Right atrium auricular region (tissue), 2 donors: ENCODE data around the gene TAAR1. TPM values are rescaled to one million over a fixed set of nuclear protein-coding genes. Genes with fewer than 3 reads are reported as not detected.
"Not testable (repeated sequence)": the region's sequence is repeated elsewhere in the genome, so short reads cannot be mapped to it uniquely, and the experiment has no call there.

ENCODE experiments used
- DNase-seq: peaks from one replicate; pipeline ENCODE4 v3.0.0-alpha.2; 2019; ENCODE audit warnings: low spot score
- H3K27ac ChIP-seq, 2 donors: fragments of 200-600 bp; sonication (generic); 1 replicate in 1 of 2; 2 replicates in 1 of 2; pipeline ENCODE4 v1.5.1; 2016 to 2019
- H3K27me3 ChIP-seq, 2 donors: fragments of 200-600 bp; sonication (generic); one replicate each; pipeline versions ENCODE4 v1.5.1 to v1.6.0; 2017 to 2019
- H3K36me3 ChIP-seq: fragments of 200-600 bp; sonication (generic); one replicate; pipeline ENCODE4 v1.5.1; 2016
- H3K4me1 ChIP-seq, 2 donors: fragments of 200-600 bp; sonication (generic); one replicate each; pipeline versions ENCODE4 v1.5.1 to v1.6.0; 2017 to 2019
- H3K4me3 ChIP-seq, 2 donors: fragments of 200-600 bp; sonication (generic); 1 replicate in 1 of 2; 2 replicates in 1 of 2; pipeline ENCODE4 v1.5.1; 2017 to 2019; ENCODE audit warnings: mild to moderate bottlenecking in 1 of 2, moderate library complexity in 1 of 2
- H3K9me3 ChIP-seq, 2 donors: fragments of 200-600 bp; sonication (generic); one replicate each; pipeline ENCODE4 v1.5.1; 2019
- CTCF ChIP-seq, 2 donors: fragments of 200-600 bp; sonication (generic); IDR thresholded peaks; one replicate each; pipeline ENCODE4 v1.5.1; 2019; ENCODE audit warnings: antibody characterized with exemption in 2 of 2
- total RNA-seq, 2 donors: library from RNA; depleted of rRNA; stranded (reverse); fragments of >200 nt; gene quantifications; one replicate each; pipeline ENCODE4 v1.1.0, GENCODE V29; 2016

TAAR1 gene, protein sequence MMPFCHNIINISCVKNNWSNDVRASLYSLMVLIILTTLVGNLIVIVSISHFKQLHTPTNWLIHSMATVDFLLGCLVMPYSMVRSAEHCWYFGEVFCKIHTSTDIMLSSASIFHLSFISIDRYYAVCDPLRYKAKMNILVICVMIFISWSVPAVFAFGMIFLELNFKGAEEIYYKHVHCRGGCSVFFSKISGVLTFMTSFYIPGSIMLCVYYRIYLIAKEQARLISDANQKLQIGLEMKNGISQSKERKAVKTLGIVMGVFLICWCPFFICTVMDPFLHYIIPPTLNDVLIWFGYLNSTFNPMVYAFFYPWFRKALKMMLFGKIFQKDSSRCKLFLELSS
- total RNA-seq: not detected

- Histone ChIP-seq H3K27ac (no peak within 1 kb of the TSS), H3K9me3 (no peaks in the 10 kb centered on the region), H3K4me3 (no peak within 1 kb of the TSS), H3K4me1 (no peaks in the 10 kb centered on the region), H3K27me3 (no peaks in the 10 kb centered on the region), H3K36me3 (no peaks in the 10 kb centered on the region)
- TF ChIP-seq CTCF (IDR thresholded peaks at IDR 0.05): no peak
- no peak for DNase-seq
These were observed at the start of gene TAAR1 for GRCh38 chr6:132659082-132659481. Gene TAAR1 (minus strand): TSS chr6:132659182. CDS start chr6:132646003, 13,179 bp downstream.

- Histone ChIP-seq H3K27ac (no peak overlapping the region), H3K36me3 (no peaks in the 10 kb centered on the region), H3K4me1 (no peaks in the 10 kb centered on the region), H3K27me3 (no peaks in the 10 kb centered on the region), H3K9me3 (peaks cover 0 to 28% of the 10 kb centered on the region in 2 donors), H3K4me3 (no peak overlapping the region)
- TF ChIP-seq CTCF (IDR thresholded peaks at IDR 0.05): no peak
- no peak for DNase-seq
These were observed 49.8 kb upstream of the TAAR1 start for GRCh38 chr6:132708771-132709170.

DNA sequence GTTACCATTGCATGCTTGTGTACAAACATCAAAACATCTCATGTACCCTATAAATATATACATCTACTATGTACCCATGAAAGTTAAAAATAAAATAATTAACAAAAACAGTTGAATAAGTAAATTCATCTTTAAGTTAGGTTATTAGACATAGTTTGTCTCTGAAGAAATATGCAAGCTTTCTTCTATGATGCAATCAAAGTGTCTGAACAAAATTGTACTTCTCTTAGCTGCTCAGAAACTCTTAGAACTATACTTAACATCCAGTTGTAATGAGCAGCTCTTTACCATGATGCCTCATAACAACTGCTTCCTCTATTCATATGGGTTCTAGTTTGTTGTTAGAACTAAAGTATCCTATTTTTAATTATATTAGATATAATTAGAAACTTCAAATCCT lies 49.0 kb upstream of the TAAR1 start:
- no peak for TF ChIP-seq CTCF (IDR thresholded peaks at IDR 0.05)
- H3K4me1 ChIP-seq: no peaks in the 10 kb centered on the region
- no peak overlapping the region for H3K27ac ChIP-seq
- peaks cover 0 to 29% of the 10 kb centered on the region in 2 donors for H3K9me3 ChIP-seq
- DNase-seq: no peak
- no peaks in the 10 kb centered on the region for H3K36me3 ChIP-seq
- no peak overlapping the region for H3K4me3 ChIP-seq
- H3K27me3 ChIP-seq: no peaks in the 10 kb centered on the region

DNA sequence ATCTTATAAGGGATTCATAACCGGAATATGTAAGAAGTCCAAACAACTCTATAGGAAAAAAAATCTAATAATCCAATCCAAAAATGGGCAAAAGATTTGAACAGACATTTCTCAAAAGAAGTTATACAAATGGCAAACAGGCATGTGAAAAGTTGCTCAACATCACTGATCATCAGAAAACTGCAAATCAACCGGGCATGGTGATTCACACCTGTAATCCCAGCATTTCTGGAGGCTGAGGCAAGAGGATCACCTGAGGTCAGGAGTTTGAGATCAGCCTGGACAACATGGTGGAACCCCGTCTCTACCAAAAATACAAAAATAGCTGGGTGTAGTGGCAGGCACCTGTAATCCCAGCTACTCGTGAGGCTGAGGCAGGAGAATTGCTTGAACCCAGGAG lies 47.8 kb upstream of the TAAR1 start:
- DNase-seq, H3K4me1 ChIP-seq, H3K4me3 ChIP-seq, H3K27me3 ChIP-seq, H3K36me3 ChIP-seq, H3K27ac ChIP-seq: not testable (repeated sequence)
- peaks cover 0 to 29% of the 10 kb centered on the region in 2 donors for H3K9me3 ChIP-seq

GRCh38 chr6:132703936-132704335 lies 45.0 kb upstream of the TAAR1 start:
- no peak for DNase-seq
- no peak for TF ChIP-seq CTCF (IDR thresholded peaks at IDR 0.05)
- Histone ChIP-seq H3K27ac (no peak overlapping the region), H3K9me3 (peaks cover 0 to 29% of the 10 kb centered on the region in 2 donors), H3K27me3 (no peaks in the 10 kb centered on the region), H3K36me3 (no peaks in the 10 kb centered on the region), H3K4me3 (no peak overlapping the region), H3K4me1 (no peaks in the 10 kb centered on the region)

DNA sequence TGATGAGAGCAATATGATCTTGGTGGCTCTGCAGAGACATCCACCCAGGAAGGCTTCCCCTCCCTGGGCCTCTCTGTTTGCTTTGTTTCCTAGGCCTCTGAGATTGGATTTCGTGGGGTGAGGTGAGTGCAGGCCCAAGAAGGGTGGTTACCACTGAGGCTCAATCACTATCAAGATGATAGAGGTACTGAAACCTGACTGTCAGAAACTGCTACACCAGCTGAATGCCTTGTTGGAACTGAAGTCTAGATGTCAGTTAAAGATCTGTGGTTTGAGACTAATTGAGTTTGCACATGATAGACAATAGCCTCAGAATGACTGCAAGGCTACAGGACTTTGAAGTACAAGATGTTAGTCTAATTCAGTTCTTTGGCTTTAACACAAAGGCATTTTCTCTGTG lies 39.6 kb upstream of the TAAR1 start:
- Histone ChIP-seq H3K4me1 (no peaks in the 10 kb centered on the region), H3K27me3 (no peaks in the 10 kb centered on the region), H3K9me3 (peaks cover 0 to 16% of the 10 kb centered on the region in 2 donors), H3K36me3 (no peaks in the 10 kb centered on the region), H3K27ac (no peak overlapping the region), H3K4me3 (no peak overlapping the region)
- no peak for DNase-seq
- no peak for TF ChIP-seq CTCF (IDR thresholded peaks at IDR 0.05)
